HCT116 (cell line): Measurements from ENCODE around the gene TSPAN13. TPM values are rescaled to one million over a fixed set of nuclear protein-coding genes. Genes with fewer than 3 reads are reported as not detected.

Experiments used
- ATAC-seq: fragments of 200-7000 bp; cut with Tn5 transposase; 2 replicates; pipeline ENCODE4 v1.9.1; 2020; ENCODE audit warnings: mild to moderate bottlenecking, moderate library complexity
- BruUV-seq: library from RNA; stranded (reverse); fragments of 400-500 nt; replicated peaks from 2 replicates; lab custom pipeline; 2021; lab: Mats Ljungman, UMichigan
- CTCF ChIA-PET: fragments of 300-600 bp; sonication (Branson Sonifier 250); formaldehyde crosslinking; loops from one replicate; lab custom pipeline; 2021; ENCODE audit warnings: antibody characterized with exemption; lab: Charles Lee
- POLR2A ChIA-PET: fragments of 300-600, 350-600 bp; sonication (Branson Sonifier 250); formaldehyde crosslinking; loops from one replicate; lab custom pipeline; 2021; ENCODE audit warnings: antibody characterized with exemption; lab: Charles Lee
- RAD21 ChIA-PET, 2 experiments: fragments of 300-600 bp; sonication (Branson Sonifier 250); formaldehyde crosslinking; loops; one replicate each; lab custom pipeline; 2023; ENCODE audit warnings: low total read pairs in 2 of 2; ENCODE audit not compliant: uncharacterized antibody in 2 of 2, unreplicated experiment in 2 of 2, low non-redundant PET in 1 of 2; lab: Charles Lee
- DNase-seq: peaks from one replicate; pipeline ENCODE4 v3.0.0-alpha.2; 2010; ENCODE audit warnings: low read depth, low spot score
- H2AFZ ChIP-seq: fragments of 200-600 bp; shearing (Covaris generic), sonication (generic); 2 replicates; pipeline ENCODE4 v1.6.1; 2017; ENCODE audit warnings: low read depth, mixed run types, mixed read lengths, antibody characterized with exemption, low read length; ENCODE audit not compliant: poor library complexity, severe bottlenecking
- H3K27ac ChIP-seq: 2 replicates; pipeline ENCODE4 v1.5.1; 2012; ENCODE audit warnings: low read depth, low read length
- H3K27me3 ChIP-seq: fragments of 200-600 bp; sonication (generic); 2 replicates; pipeline ENCODE4 v1.6.1; 2016; ENCODE audit warnings: mixed run types, low read length, mixed read lengths; ENCODE audit not compliant: insufficient read depth
- H3K36me3 ChIP-seq, 2 experiments: fragments of 200-500 bp in 1 of 2; fragments of 200-600 bp in 1 of 2; sonication (Bioruptor generic) in 1 of 2; sonication (generic) in 1 of 2; 2 replicates each; pipeline versions ENCODE4 v1.5.1 to v1.6.1; 2014 to 2016; ENCODE audit warnings: low read length in 2 of 2, inconsistent platforms in 1 of 2, mixed read lengths in 1 of 2, mixed run types in 1 of 2; ENCODE audit not compliant: insufficient read depth in 2 of 2, control insufficient read depth in 1 of 2
- H3K4me1 ChIP-seq, 2 experiments: fragments of 200-600 bp in 1 of 2; sonication (generic) in 1 of 2; 2 replicates each; pipeline versions ENCODE4 v1.5.1 to v1.6.1; 2012 to 2017; ENCODE audit warnings: low read length in 2 of 2, inconsistent platforms in 1 of 2, mild to moderate bottlenecking in 1 of 2, mixed read lengths in 1 of 2, mixed run types in 1 of 2, moderate library complexity in 1 of 2; ENCODE audit not compliant: insufficient read depth in 2 of 2, control insufficient read depth in 1 of 2
- H3K4me2 ChIP-seq: fragments of 200-600 bp; sonication (generic); 2 replicates; pipeline ENCODE4 v1.6.1; 2017; ENCODE audit warnings: mixed run types, low read length, mixed read lengths
- H3K4me3 ChIP-seq, 2 experiments: fragments of 200-600 bp in 1 of 2; sonication (generic) in 1 of 2; replicated peaks in 1 of 2; 2 replicates each; pipeline ENCODE4 v1.5.1; 2011 to 2016; ENCODE audit warnings: low read length in 2 of 2, control low read depth in 1 of 2, low read depth in 1 of 2, mild to moderate bottlenecking in 1 of 2, mixed read lengths in 1 of 2, mixed run types in 1 of 2
- H3K79me2 ChIP-seq: fragments of 200-600 bp; sonication (generic); 2 replicates; pipeline ENCODE4 v1.6.1; 2017; ENCODE audit warnings: mild to moderate bottlenecking, mixed run types, low read length, moderate library complexity, mixed read lengths; ENCODE audit not compliant: insufficient read depth
- H3K9ac ChIP-seq: fragments of 200-600 bp; sonication (generic); 2 replicates; pipeline ENCODE4 v1.6.1; 2016; ENCODE audit warnings: low read length, mixed read lengths
- H3K9me2 ChIP-seq: fragments of 200-600 bp; sonication (generic), shearing (Covaris generic); 2 replicates; pipeline ENCODE4 v1.6.1; 2017; ENCODE audit warnings: mixed run types, mild to moderate bottlenecking, moderate library complexity; ENCODE audit not compliant: insufficient read depth
- H3K9me3 ChIP-seq, 2 experiments: fragments of 200-500 bp in 1 of 2; fragments of 200-600 bp in 1 of 2; sonication (Bioruptor generic) in 1 of 2; sonication (generic) in 1 of 2; 2 replicates each; pipeline ENCODE4 v1.6.1; 2014 to 2017; ENCODE audit warnings: low read length in 2 of 2, mixed read lengths in 2 of 2, inconsistent platforms in 1 of 2, low read depth in 1 of 2, mild to moderate bottlenecking in 1 of 2, mixed run types in 1 of 2, moderate library complexity in 1 of 2; ENCODE audit not compliant: control insufficient read depth in 1 of 2, insufficient read depth in 1 of 2
- H4K20me1 ChIP-seq: fragments of 200-600 bp; sonication (generic), shearing (Covaris generic); 2 replicates; pipeline ENCODE4 v1.6.1; 2017; ENCODE audit warnings: mixed run types, mild to moderate bottlenecking, moderate library complexity; ENCODE audit not compliant: insufficient read depth
- CBX3 ChIP-seq: IDR thresholded peaks from 2 replicates; pipeline ENCODE4 v1.6.1; 2012; ENCODE audit warnings: low read depth
- CEBPB ChIP-seq: IDR thresholded peaks from 2 replicates; pipeline ENCODE4 v1.6.1; 2012; ENCODE audit warnings: low read depth
- EGR1 ChIP-seq: IDR thresholded peaks from 2 replicates; pipeline ENCODE4 v1.6.1; 2012; ENCODE audit warnings: low read depth
- ELF1 ChIP-seq: IDR thresholded peaks from 2 replicates; pipeline ENCODE4 v1.6.1; 2012; ENCODE audit warnings: low read depth, borderline replicate concordance
- POLR2A ChIP-seq: IDR thresholded peaks from 2 replicates; pipeline ENCODE4 v1.7.0; 2011; ENCODE audit warnings: borderline replicate concordance; ENCODE audit not compliant: insufficient read depth, insufficient read length; ENCODE audit errors: extremely low read depth
- POLR2AphosphoS5 ChIP-seq: IDR thresholded peaks from 2 replicates; pipeline ENCODE4 v1.6.1; 2011; ENCODE audit warnings: mild to moderate bottlenecking, low read depth, low read length, moderate library complexity
- RAD21 ChIP-seq: IDR thresholded peaks from 2 replicates; pipeline ENCODE4 v1.6.1; 2012; ENCODE audit warnings: low read depth, mild to moderate bottlenecking
- SIN3A ChIP-seq: IDR thresholded peaks from 2 replicates; pipeline ENCODE4 v1.6.1; 2012; ENCODE audit warnings: low read depth
- SP1 ChIP-seq: IDR thresholded peaks from 2 replicates; pipeline ENCODE4 v1.6.1; 2012; ENCODE audit warnings: low read depth
- SRF ChIP-seq: IDR thresholded peaks from 2 replicates; pipeline ENCODE4 v1.6.1; 2012; ENCODE audit warnings: low read depth
- TCF7L2 ChIP-seq: IDR thresholded peaks from 2 replicates; pipeline ENCODE4 v1.7.0; 2011; ENCODE audit warnings: borderline replicate concordance, inconsistent platforms; ENCODE audit not compliant: insufficient read depth, insufficient read length; ENCODE audit errors: extremely low read depth
- YY1 ChIP-seq: IDR thresholded peaks from 2 replicates; pipeline ENCODE4 v1.6.1; 2011; ENCODE audit warnings: low read length, low read depth, moderate library complexity, mild to moderate bottlenecking; ENCODE audit not compliant: insufficient replicate concordance; ENCODE audit errors: extremely low read depth
- ZFX ChIP-seq: fragments of 450-650 bp; IDR thresholded peaks from 2 replicates; pipeline ENCODE4 v1.6.1; 2017
- ZNF274 ChIP-seq: fragments of 200-500 bp; sonication (Bioruptor generic); IDR thresholded peaks from 2 replicates; pipeline ENCODE4 v1.6.1; 2014; ENCODE audit warnings: mild to moderate bottlenecking, low read depth, low read length, inconsistent platforms
- intact Hi-C: fragments of 100-400 bp; cut with micrococcal nuclease; formaldehyde crosslinking; loops from 2 replicates; pipeline ENCODE4 v1.10.0; 2022
- total RNA-seq: library from RNA; stranded (reverse); gene quantifications from one replicate; pipeline ENCODE4 v1.2.1, GENCODE V29; 2021; ENCODE audit not compliant: unreplicated experiment
- TF ChIP-seq, protein P1 (sequence below): IDR thresholded peaks from 2 replicates; pipeline ENCODE4 v1.6.1; 2012
- TF ChIP-seq, protein P2 (sequence below), 3 experiments: fragments of 200-600 bp in 1 of 3; sonication (generic) in 1 of 3; IDR thresholded peaks in 2 of 3; conservative IDR thresholded peaks in 1 of 3; 2 replicates each; pipeline ENCODE4 v1.5.1; 2012 to 2017; ENCODE audit warnings: low read depth in 2 of 3, low read length in 2 of 3, antibody characterized with exemption in 1 of 3, borderline replicate concordance in 1 of 3, control low read depth in 1 of 3, mild to moderate bottlenecking in 1 of 3, mixed read lengths in 1 of 3, mixed run types in 1 of 3, moderate library complexity in 1 of 3; ENCODE audit not compliant: insufficient read depth in 1 of 3
- TF ChIP-seq, protein P3 (sequence below): IDR thresholded peaks from 2 replicates; pipeline ENCODE4 v1.6.1; 2011; ENCODE audit warnings: mild to moderate bottlenecking, low read length, moderate library complexity; ENCODE audit not compliant: insufficient replicate concordance; ENCODE audit errors: extremely low read depth
- TF ChIP-seq, protein P4 (sequence below): IDR thresholded peaks from 2 replicates; pipeline ENCODE4 v1.6.1; 2012; ENCODE audit warnings: low read depth

TSPAN13 gene
- total RNA-seq, 1 experiment from 2014 or later: 18.5 TPM

DNA sequence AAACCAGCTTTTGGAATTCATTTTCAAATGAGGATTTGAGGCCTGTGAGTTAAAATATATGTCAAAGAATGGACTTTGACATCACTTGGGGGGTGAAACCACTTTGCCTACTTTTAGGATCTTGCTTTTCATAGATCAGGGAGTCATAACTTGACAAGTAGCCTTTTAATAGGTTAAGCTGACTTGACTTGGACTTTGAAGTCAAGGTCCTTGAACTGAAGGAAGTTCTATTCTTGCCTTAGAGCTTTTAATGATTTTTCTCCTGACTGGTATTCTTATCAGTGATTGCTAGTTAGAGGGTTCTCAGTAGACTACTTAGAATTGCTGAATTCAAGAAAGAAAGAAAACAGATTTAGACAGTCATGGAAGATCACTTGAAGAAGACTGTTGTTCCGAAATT, 33.6 kb downstream of the TSPAN13 start:
- Histone ChIP-seq H3K9me2 (no peaks in the 10 kb centered on the region), H3K36me3 (no peaks in the 10 kb centered on the region; a peak in 1 of 4 replicates), H3K27me3 (no peaks in the 10 kb centered on the region), H3K9me3 (no peaks in the 10 kb centered on the region), H4K20me1 (no peaks in the 10 kb centered on the region), H3K27ac (no peak overlapping the region), H3K4me3 (no peak overlapping the region), H2AFZ (no peak overlapping the region), H3K79me2 (no peaks in the 10 kb centered on the region), H3K4me2 (no peak overlapping the region), H3K4me1 (no peaks in the 10 kb centered on the region), H3K9ac (no peak overlapping the region)
- ChIA-PET POLR2A (interaction anchor here (0.5 kb wide), 1 partner anchor 511 kb away, joined by 5 read pairs; the partner anchor contains the start of gene AHR), RAD21 (no interaction called here), CTCF (interaction anchor here (1.5 kb wide), 1 partner anchor 14 kb away, joined by 4 read pairs; no protein-coding TSS in a partner anchor)
- no peak for DNase-seq
- no peak for TF ChIP-seq ELF1
- no peak for TF ChIP-seq ZFX
- TF ChIP-seq CBX3: no peak
- TF ChIP-seq POLR2A: no peak
- TF ChIP-seq, protein P1, sequence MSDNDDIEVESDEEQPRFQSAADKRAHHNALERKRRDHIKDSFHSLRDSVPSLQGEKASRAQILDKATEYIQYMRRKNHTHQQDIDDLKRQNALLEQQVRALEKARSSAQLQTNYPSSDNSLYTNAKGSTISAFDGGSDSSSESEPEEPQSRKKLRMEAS: no peak
- TF ChIP-seq, protein P2, sequence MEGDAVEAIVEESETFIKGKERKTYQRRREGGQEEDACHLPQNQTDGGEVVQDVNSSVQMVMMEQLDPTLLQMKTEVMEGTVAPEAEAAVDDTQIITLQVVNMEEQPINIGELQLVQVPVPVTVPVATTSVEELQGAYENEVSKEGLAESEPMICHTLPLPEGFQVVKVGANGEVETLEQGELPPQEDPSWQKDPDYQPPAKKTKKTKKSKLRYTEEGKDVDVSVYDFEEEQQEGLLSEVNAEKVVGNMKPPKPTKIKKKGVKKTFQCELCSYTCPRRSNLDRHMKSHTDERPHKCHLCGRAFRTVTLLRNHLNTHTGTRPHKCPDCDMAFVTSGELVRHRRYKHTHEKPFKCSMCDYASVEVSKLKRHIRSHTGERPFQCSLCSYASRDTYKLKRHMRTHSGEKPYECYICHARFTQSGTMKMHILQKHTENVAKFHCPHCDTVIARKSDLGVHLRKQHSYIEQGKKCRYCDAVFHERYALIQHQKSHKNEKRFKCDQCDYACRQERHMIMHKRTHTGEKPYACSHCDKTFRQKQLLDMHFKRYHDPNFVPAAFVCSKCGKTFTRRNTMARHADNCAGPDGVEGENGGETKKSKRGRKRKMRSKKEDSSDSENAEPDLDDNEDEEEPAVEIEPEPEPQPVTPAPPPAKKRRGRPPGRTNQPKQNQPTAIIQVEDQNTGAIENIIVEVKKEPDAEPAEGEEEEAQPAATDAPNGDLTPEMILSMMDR (IDR thresholded peaks at IDR 0.05 in 2 of 3, conservative IDR thresholded peaks at IDR 0.05 in 1 of 3; ENCODE audit: borderline replicate concordance in 1 of 3, insufficient read depth in 1 of 3, low read depth in 2 of 3, low read length in 2 of 3): no peak
- no peak for TF ChIP-seq RAD21
- no peak for TF ChIP-seq TCF7L2
- TF ChIP-seq SP1: no peak
- no peak for TF ChIP-seq POLR2AphosphoS5
- no peak for TF ChIP-seq ZNF274
- TF ChIP-seq, protein P3, sequence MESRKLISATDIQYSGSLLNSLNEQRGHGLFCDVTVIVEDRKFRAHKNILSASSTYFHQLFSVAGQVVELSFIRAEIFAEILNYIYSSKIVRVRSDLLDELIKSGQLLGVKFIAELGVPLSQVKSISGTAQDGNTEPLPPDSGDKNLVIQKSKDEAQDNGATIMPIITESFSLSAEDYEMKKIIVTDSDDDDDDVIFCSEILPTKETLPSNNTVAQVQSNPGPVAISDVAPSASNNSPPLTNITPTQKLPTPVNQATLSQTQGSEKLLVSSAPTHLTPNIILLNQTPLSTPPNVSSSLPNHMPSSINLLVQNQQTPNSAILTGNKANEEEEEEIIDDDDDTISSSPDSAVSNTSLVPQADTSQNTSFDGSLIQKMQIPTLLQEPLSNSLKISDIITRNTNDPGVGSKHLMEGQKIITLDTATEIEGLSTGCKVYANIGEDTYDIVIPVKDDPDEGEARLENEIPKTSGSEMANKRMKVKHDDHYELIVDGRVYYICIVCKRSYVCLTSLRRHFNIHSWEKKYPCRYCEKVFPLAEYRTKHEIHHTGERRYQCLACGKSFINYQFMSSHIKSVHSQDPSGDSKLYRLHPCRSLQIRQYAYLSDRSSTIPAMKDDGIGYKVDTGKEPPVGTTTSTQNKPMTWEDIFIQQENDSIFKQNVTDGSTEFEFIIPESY: no peak
- TF ChIP-seq EGR1: no peak
- TF ChIP-seq YY1: no peak
- TF ChIP-seq, protein P4, sequence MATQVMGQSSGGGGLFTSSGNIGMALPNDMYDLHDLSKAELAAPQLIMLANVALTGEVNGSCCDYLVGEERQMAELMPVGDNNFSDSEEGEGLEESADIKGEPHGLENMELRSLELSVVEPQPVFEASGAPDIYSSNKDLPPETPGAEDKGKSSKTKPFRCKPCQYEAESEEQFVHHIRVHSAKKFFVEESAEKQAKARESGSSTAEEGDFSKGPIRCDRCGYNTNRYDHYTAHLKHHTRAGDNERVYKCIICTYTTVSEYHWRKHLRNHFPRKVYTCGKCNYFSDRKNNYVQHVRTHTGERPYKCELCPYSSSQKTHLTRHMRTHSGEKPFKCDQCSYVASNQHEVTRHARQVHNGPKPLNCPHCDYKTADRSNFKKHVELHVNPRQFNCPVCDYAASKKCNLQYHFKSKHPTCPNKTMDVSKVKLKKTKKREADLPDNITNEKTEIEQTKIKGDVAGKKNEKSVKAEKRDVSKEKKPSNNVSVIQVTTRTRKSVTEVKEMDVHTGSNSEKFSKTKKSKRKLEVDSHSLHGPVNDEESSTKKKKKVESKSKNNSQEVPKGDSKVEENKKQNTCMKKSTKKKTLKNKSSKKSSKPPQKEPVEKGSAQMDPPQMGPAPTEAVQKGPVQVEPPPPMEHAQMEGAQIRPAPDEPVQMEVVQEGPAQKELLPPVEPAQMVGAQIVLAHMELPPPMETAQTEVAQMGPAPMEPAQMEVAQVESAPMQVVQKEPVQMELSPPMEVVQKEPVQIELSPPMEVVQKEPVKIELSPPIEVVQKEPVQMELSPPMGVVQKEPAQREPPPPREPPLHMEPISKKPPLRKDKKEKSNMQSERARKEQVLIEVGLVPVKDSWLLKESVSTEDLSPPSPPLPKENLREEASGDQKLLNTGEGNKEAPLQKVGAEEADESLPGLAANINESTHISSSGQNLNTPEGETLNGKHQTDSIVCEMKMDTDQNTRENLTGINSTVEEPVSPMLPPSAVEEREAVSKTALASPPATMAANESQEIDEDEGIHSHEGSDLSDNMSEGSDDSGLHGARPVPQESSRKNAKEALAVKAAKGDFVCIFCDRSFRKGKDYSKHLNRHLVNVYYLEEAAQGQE: no peak
- no peak for TF ChIP-seq SIN3A
- TF ChIP-seq SRF: no peak
- no peak for TF ChIP-seq CEBPB
- intact Hi-C loops: no loop called here
- no TSS peak for BruUV-seq
- no peak for ATAC-seq
